HCT116 (cell line): ENCODE measurements around the gene MYH7. TPM values are rescaled to one million over a fixed set of nuclear protein-coding genes. Genes with fewer than 3 reads are reported as not detected.

Experiments used
- ATAC-seq: fragments of 200-7000 bp; cut with Tn5 transposase; 2 replicates; pipeline ENCODE4 v1.9.1; 2020; ENCODE audit warnings: mild to moderate bottlenecking, moderate library complexity
- BruUV-seq: library from RNA; stranded (reverse); fragments of 400-500 nt; replicated peaks from 2 replicates; lab custom pipeline; 2021; lab: Mats Ljungman, UMichigan
- CTCF ChIA-PET: fragments of 300-600 bp; sonication (Branson Sonifier 250); formaldehyde crosslinking; loops from one replicate; lab custom pipeline; 2021; ENCODE audit warnings: antibody characterized with exemption; lab: Charles Lee
- POLR2A ChIA-PET: fragments of 300-600, 350-600 bp; sonication (Branson Sonifier 250); formaldehyde crosslinking; loops from one replicate; lab custom pipeline; 2021; ENCODE audit warnings: antibody characterized with exemption; lab: Charles Lee
- RAD21 ChIA-PET, 2 experiments: fragments of 300-600 bp; sonication (Branson Sonifier 250); formaldehyde crosslinking; loops; one replicate each; lab custom pipeline; 2023; ENCODE audit warnings: low total read pairs in 2 of 2; ENCODE audit not compliant: uncharacterized antibody in 2 of 2, unreplicated experiment in 2 of 2, low non-redundant PET in 1 of 2; lab: Charles Lee
- DNase-seq: peaks from one replicate; pipeline ENCODE4 v3.0.0-alpha.2; 2010; ENCODE audit warnings: low read depth, low spot score
- H2AFZ ChIP-seq: fragments of 200-600 bp; shearing (Covaris generic), sonication (generic); 2 replicates; pipeline ENCODE4 v1.6.1; 2017; ENCODE audit warnings: low read depth, mixed run types, mixed read lengths, antibody characterized with exemption, low read length; ENCODE audit not compliant: poor library complexity, severe bottlenecking
- H3K27ac ChIP-seq: 2 replicates; pipeline ENCODE4 v1.5.1; 2012; ENCODE audit warnings: low read depth, low read length
- H3K27me3 ChIP-seq: fragments of 200-600 bp; sonication (generic); 2 replicates; pipeline ENCODE4 v1.6.1; 2016; ENCODE audit warnings: mixed run types, low read length, mixed read lengths; ENCODE audit not compliant: insufficient read depth
- H3K36me3 ChIP-seq, 2 experiments: fragments of 200-500 bp in 1 of 2; fragments of 200-600 bp in 1 of 2; sonication (Bioruptor generic) in 1 of 2; sonication (generic) in 1 of 2; 2 replicates each; pipeline versions ENCODE4 v1.5.1 to v1.6.1; 2014 to 2016; ENCODE audit warnings: low read length in 2 of 2, inconsistent platforms in 1 of 2, mixed read lengths in 1 of 2, mixed run types in 1 of 2; ENCODE audit not compliant: insufficient read depth in 2 of 2, control insufficient read depth in 1 of 2
- H3K4me1 ChIP-seq, 2 experiments: fragments of 200-600 bp in 1 of 2; sonication (generic) in 1 of 2; 2 replicates each; pipeline versions ENCODE4 v1.5.1 to v1.6.1; 2012 to 2017; ENCODE audit warnings: low read length in 2 of 2, inconsistent platforms in 1 of 2, mild to moderate bottlenecking in 1 of 2, mixed read lengths in 1 of 2, mixed run types in 1 of 2, moderate library complexity in 1 of 2; ENCODE audit not compliant: insufficient read depth in 2 of 2, control insufficient read depth in 1 of 2
- H3K4me2 ChIP-seq: fragments of 200-600 bp; sonication (generic); 2 replicates; pipeline ENCODE4 v1.6.1; 2017; ENCODE audit warnings: mixed run types, low read length, mixed read lengths
- H3K4me3 ChIP-seq, 2 experiments: fragments of 200-600 bp in 1 of 2; sonication (generic) in 1 of 2; replicated peaks in 1 of 2; 2 replicates each; pipeline ENCODE4 v1.5.1; 2011 to 2016; ENCODE audit warnings: low read length in 2 of 2, control low read depth in 1 of 2, low read depth in 1 of 2, mild to moderate bottlenecking in 1 of 2, mixed read lengths in 1 of 2, mixed run types in 1 of 2
- H3K79me2 ChIP-seq: fragments of 200-600 bp; sonication (generic); 2 replicates; pipeline ENCODE4 v1.6.1; 2017; ENCODE audit warnings: mild to moderate bottlenecking, mixed run types, low read length, moderate library complexity, mixed read lengths; ENCODE audit not compliant: insufficient read depth
- H3K9ac ChIP-seq: fragments of 200-600 bp; sonication (generic); 2 replicates; pipeline ENCODE4 v1.6.1; 2016; ENCODE audit warnings: low read length, mixed read lengths
- H3K9me2 ChIP-seq: fragments of 200-600 bp; sonication (generic), shearing (Covaris generic); 2 replicates; pipeline ENCODE4 v1.6.1; 2017; ENCODE audit warnings: mixed run types, mild to moderate bottlenecking, moderate library complexity; ENCODE audit not compliant: insufficient read depth
- H3K9me3 ChIP-seq, 2 experiments: fragments of 200-500 bp in 1 of 2; fragments of 200-600 bp in 1 of 2; sonication (Bioruptor generic) in 1 of 2; sonication (generic) in 1 of 2; 2 replicates each; pipeline ENCODE4 v1.6.1; 2014 to 2017; ENCODE audit warnings: low read length in 2 of 2, mixed read lengths in 2 of 2, inconsistent platforms in 1 of 2, low read depth in 1 of 2, mild to moderate bottlenecking in 1 of 2, mixed run types in 1 of 2, moderate library complexity in 1 of 2; ENCODE audit not compliant: control insufficient read depth in 1 of 2, insufficient read depth in 1 of 2
- H4K20me1 ChIP-seq: fragments of 200-600 bp; sonication (generic), shearing (Covaris generic); 2 replicates; pipeline ENCODE4 v1.6.1; 2017; ENCODE audit warnings: mixed run types, mild to moderate bottlenecking, moderate library complexity; ENCODE audit not compliant: insufficient read depth
- EGR1 ChIP-seq: IDR thresholded peaks from 2 replicates; pipeline ENCODE4 v1.6.1; 2012; ENCODE audit warnings: low read depth
- FOSL1 ChIP-seq: IDR thresholded peaks from 2 replicates; pipeline ENCODE4 v1.6.1; 2012; ENCODE audit warnings: low read depth
- SIN3A ChIP-seq: IDR thresholded peaks from 2 replicates; pipeline ENCODE4 v1.6.1; 2012; ENCODE audit warnings: low read depth
- SP1 ChIP-seq: IDR thresholded peaks from 2 replicates; pipeline ENCODE4 v1.6.1; 2012; ENCODE audit warnings: low read depth
- SRF ChIP-seq: IDR thresholded peaks from 2 replicates; pipeline ENCODE4 v1.6.1; 2012; ENCODE audit warnings: low read depth
- YY1 ChIP-seq: IDR thresholded peaks from 2 replicates; pipeline ENCODE4 v1.6.1; 2011; ENCODE audit warnings: low read length, low read depth, moderate library complexity, mild to moderate bottlenecking; ENCODE audit not compliant: insufficient replicate concordance; ENCODE audit errors: extremely low read depth
- intact Hi-C: fragments of 100-400 bp; cut with micrococcal nuclease; formaldehyde crosslinking; loops from 2 replicates; pipeline ENCODE4 v1.10.0; 2022
- total RNA-seq: library from RNA; stranded (reverse); gene quantifications from one replicate; pipeline ENCODE4 v1.2.1, GENCODE V29; 2021; ENCODE audit not compliant: unreplicated experiment
- TF ChIP-seq, protein P1 (sequence below): IDR thresholded peaks from 2 replicates; pipeline ENCODE4 v1.6.1; 2012; ENCODE audit warnings: low read depth
- TF ChIP-seq, protein P2 (sequence below): IDR thresholded peaks from 2 replicates; pipeline ENCODE4 v1.6.1; 2012

The MYH7 gene
- total RNA-seq, 1 experiment from 2014 or later = not detected

DNA sequence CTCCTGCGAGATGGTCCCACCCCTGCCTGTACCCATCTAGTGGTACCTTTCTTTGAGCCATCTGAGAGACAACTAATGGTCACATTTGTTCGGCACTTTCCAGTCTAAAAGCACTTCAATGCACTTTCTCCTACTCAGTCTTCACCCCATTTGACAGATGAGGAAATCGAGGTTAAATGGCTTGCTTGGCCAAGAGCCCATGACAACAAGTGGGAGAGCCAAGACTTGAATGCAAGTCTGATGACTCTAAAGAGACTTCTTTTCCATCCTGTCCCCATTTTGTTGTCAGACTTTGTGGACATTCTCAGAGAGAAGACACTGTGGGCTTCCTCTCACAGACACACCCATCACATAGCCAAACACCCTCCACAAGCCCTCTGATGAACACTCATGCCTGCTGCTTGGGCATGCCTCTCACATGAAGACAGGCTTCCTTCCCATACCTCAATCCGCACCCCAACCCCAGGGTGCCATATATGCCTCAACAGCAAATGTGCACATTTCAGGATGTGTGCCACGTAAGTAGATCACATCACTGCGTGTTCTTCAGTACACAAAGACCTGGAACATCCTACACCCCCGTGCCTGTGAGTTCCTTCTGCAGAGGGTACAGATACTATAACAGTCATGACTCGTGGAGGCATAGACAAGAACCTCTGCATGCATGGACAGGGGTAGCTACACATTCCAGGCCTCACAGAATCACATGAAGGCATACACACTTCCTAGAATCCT, 805 bp downstream of the MYH7 start:
- ChIA-PET RAD21 (no interaction called here), POLR2A (no interaction called here), CTCF (no interaction called here)
- no peak overlapping the region for H3K4me2 ChIP-seq
- H2AFZ ChIP-seq = no peak overlapping the region
- ATAC-seq (no peak), DNase-seq (no peak)
- no peaks in the 10 kb centered on the region for H3K4me1 ChIP-seq
- no peak overlapping the region for H3K27ac ChIP-seq
- no peak for TF ChIP-seq FOSL1
- TF ChIP-seq, protein P1, sequence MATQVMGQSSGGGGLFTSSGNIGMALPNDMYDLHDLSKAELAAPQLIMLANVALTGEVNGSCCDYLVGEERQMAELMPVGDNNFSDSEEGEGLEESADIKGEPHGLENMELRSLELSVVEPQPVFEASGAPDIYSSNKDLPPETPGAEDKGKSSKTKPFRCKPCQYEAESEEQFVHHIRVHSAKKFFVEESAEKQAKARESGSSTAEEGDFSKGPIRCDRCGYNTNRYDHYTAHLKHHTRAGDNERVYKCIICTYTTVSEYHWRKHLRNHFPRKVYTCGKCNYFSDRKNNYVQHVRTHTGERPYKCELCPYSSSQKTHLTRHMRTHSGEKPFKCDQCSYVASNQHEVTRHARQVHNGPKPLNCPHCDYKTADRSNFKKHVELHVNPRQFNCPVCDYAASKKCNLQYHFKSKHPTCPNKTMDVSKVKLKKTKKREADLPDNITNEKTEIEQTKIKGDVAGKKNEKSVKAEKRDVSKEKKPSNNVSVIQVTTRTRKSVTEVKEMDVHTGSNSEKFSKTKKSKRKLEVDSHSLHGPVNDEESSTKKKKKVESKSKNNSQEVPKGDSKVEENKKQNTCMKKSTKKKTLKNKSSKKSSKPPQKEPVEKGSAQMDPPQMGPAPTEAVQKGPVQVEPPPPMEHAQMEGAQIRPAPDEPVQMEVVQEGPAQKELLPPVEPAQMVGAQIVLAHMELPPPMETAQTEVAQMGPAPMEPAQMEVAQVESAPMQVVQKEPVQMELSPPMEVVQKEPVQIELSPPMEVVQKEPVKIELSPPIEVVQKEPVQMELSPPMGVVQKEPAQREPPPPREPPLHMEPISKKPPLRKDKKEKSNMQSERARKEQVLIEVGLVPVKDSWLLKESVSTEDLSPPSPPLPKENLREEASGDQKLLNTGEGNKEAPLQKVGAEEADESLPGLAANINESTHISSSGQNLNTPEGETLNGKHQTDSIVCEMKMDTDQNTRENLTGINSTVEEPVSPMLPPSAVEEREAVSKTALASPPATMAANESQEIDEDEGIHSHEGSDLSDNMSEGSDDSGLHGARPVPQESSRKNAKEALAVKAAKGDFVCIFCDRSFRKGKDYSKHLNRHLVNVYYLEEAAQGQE = no peak
- TF ChIP-seq SIN3A = no peak
- no peak for TF ChIP-seq SP1
- TF ChIP-seq SRF = no peak
- no peak for TF ChIP-seq YY1
- TF ChIP-seq, protein P2, sequence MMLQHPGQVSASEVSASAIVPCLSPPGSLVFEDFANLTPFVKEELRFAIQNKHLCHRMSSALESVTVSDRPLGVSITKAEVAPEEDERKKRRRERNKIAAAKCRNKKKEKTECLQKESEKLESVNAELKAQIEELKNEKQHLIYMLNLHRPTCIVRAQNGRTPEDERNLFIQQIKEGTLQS = no peak
- no peak for TF ChIP-seq EGR1
- no peaks in the 10 kb centered on the region for H4K20me1 ChIP-seq
- BruUV-seq = no TSS peak
- H3K4me3 ChIP-seq = no peak overlapping the region
- H3K9me3 ChIP-seq = no peaks in the 10 kb centered on the region
- H3K27me3 ChIP-seq = peaks cover 10% of the 10 kb centered on the region
- H3K79me2 ChIP-seq = no peaks in the 10 kb centered on the region
- no peak overlapping the region for H3K9ac ChIP-seq
- H3K9me2 ChIP-seq = no peaks in the 10 kb centered on the region
- intact Hi-C loops = no loop called here
- H3K36me3 ChIP-seq = no peaks in the 10 kb centered on the region
